Type B pancreatic cell (in vitro differentiated cells): ENCODE measurements around the gene SMYD3. TPM values are rescaled to one million over a fixed set of nuclear protein-coding genes. Genes with fewer than 3 reads are reported as not detected.

Experiments used
- DNase-seq: peaks from one replicate; pipeline ENCODE4 v3.0.0; 2021; ENCODE audit warnings: mixed read lengths; ENCODE audit not compliant: unreplicated experiment; ENCODE audit errors: extremely low spot score
- H3K27ac Mint-ChIP-seq: 2 replicates; pipeline ENCODE4 v1.8.0; 2021; ENCODE audit warnings: mild to moderate bottlenecking, mixed read lengths
- H3K27me3 Mint-ChIP-seq: 2 replicates; pipeline ENCODE4 v1.8.0; 2021; ENCODE audit warnings: mixed read lengths
- H3K36me3 Mint-ChIP-seq: 2 replicates; pipeline ENCODE4 v1.8.0; 2021; ENCODE audit warnings: mixed read lengths
- H3K4me1 Mint-ChIP-seq: one replicate; pipeline ENCODE4 v1.8.0; 2021; ENCODE audit warnings: mixed read lengths; ENCODE audit not compliant: unreplicated experiment
- H3K4me3 Mint-ChIP-seq: 2 replicates; pipeline ENCODE4 v1.8.0; 2021; ENCODE audit warnings: mild to moderate bottlenecking, mixed read lengths
- H3K9me3 Mint-ChIP-seq: 2 replicates; pipeline ENCODE4 v1.8.0; 2021; ENCODE audit warnings: mixed read lengths
- total RNA-seq: library from RNA; stranded (reverse); gene quantifications from 2 replicates; pipeline ENCODE4 v1.2.1, GENCODE V29; 2021; ENCODE audit warnings: low replicate concordance
- TF ChIP-seq, protein P1 (sequence below): fragments of 200-600 bp; sonication (generic); conservative IDR thresholded peaks from 2 replicates; pipeline ENCODE4 v1.5.0; 2021; ENCODE audit warnings: antibody characterized with exemption, mild to moderate bottlenecking

The SMYD3 gene
- total RNA-seq, 1 donor from 2014 or later, result 19.4 TPM

DNA sequence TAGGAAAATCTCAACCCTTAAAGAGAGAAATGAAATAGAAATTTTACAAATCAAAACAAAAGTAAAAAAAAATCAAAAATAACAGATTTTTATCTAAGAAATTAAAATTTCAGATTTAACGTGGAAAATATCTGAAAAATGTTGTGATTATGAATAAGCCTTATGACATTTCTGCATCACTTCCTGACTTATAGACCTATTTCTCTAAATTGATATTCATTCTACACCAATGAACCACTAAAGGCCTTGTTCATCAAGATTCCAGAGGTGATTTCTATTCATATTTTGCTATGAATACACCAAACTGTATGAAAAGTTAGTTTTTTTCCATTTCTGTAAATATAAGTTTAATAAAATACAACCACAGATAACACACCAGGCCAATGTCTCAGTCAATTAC lies 261.5 kb downstream of the SMYD3 start:
- Mint-ChIP-seq H3K36me3 (no peaks in the 10 kb centered on the region), H3K27me3 (no peaks in the 10 kb centered on the region), H3K27ac (no peak overlapping the region), H3K4me1 (no peaks in the 10 kb centered on the region), H3K9me3 (no peaks in the 10 kb centered on the region), H3K4me3 (no peak overlapping the region)
- TF ChIP-seq, protein P1, sequence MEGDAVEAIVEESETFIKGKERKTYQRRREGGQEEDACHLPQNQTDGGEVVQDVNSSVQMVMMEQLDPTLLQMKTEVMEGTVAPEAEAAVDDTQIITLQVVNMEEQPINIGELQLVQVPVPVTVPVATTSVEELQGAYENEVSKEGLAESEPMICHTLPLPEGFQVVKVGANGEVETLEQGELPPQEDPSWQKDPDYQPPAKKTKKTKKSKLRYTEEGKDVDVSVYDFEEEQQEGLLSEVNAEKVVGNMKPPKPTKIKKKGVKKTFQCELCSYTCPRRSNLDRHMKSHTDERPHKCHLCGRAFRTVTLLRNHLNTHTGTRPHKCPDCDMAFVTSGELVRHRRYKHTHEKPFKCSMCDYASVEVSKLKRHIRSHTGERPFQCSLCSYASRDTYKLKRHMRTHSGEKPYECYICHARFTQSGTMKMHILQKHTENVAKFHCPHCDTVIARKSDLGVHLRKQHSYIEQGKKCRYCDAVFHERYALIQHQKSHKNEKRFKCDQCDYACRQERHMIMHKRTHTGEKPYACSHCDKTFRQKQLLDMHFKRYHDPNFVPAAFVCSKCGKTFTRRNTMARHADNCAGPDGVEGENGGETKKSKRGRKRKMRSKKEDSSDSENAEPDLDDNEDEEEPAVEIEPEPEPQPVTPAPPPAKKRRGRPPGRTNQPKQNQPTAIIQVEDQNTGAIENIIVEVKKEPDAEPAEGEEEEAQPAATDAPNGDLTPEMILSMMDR, result no peak
- DNase-seq, result no peak

DNA sequence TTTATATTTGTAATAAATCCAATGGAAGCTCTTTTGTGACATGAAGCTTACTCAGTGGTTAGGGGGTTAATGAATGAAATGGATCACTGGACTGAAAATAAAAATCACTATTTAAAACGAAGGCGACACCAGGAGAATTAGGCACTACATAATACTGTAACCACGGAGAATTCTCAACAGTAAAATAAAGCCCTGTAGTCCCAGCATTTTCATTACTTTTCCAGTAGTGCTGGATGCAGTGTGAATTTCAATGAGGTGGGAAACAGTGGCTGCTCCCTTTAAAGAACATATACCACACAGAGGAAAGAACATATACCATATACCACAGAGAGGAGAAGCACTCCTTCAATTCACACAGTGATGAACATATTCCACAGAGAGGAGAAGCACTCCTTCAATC lies 275.0 kb downstream of the SMYD3 start:
- TF ChIP-seq, protein P1, result no peak
- no peak overlapping the region for H3K27ac Mint-ChIP-seq
- H3K4me1 Mint-ChIP-seq, result no peaks in the 10 kb centered on the region
- H3K27me3 Mint-ChIP-seq, result no peaks in the 10 kb centered on the region
- H3K36me3 Mint-ChIP-seq, result no peaks in the 10 kb centered on the region
- DNase-seq, result no peak
- no peak overlapping the region for H3K4me3 Mint-ChIP-seq
- H3K9me3 Mint-ChIP-seq, result no peaks in the 10 kb centered on the region

DNA sequence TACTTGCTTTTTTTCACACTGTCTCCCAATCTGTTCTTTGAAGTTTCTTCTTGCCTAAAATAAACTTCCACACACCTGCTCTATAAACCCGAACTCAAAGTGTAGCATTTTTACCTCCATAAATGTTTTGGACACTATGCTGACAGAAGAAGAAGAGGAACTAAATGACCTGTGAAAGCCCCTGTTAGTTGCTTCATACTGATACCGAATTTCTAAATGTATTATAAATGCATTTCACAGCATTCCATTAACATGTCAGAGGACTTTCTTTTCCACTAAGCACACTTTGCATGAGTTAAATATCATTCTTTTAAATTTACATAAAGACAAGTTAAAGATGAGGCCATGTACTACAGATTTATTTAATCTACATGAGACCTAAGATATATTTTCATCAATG lies 281.0 kb downstream of the SMYD3 start:
- Mint-ChIP-seq H3K9me3 (no peaks in the 10 kb centered on the region), H3K4me1 (no peaks in the 10 kb centered on the region), H3K4me3 (no peak overlapping the region), H3K36me3 (no peaks in the 10 kb centered on the region), H3K27ac (no peak overlapping the region), H3K27me3 (no peaks in the 10 kb centered on the region)
- DNase-seq, result no peak
- TF ChIP-seq, protein P1, result no peak

DNA sequence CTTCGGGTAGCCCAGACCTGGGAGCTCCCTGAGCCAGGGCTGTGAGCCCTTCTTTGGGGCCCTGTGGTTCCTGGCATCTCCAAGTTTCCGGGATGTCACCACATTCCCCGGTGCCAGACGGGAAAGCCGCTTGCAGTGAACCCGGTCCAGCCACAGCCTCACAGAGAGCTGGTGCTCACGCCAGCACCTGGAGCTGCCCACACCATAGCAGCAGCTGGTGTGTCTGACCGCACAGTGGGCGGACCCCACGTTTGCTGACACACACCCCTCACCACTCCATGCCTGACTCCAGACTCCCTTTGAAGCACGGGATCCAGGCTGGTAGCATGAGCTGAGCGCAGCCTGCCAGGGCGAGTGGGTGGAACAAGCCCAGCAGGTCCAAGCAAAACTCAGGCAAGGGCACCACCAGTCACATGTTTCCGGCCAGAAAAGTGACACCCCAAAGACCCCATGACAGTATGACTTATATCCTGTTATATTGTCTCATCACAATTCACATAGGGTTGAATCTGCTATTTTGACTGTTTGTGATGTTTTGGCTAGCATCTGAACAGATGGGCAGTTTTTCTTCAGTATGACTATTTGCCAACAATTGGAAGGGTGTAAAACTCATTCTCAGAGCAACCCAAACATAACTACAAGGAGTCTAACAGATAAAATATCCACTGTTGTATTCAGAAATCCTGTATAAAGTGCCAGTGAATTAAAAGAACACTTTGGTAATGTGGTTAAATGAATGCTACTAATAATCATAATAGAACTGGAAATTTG lies 285.4 kb downstream of the SMYD3 start:
- Mint-ChIP-seq H3K27me3 (no peaks in the 10 kb centered on the region), H3K36me3 (no peaks in the 10 kb centered on the region), H3K4me3 (no peak overlapping the region), H3K4me1 (peaks cover 5% of the 10 kb centered on the region), H3K27ac (no peak overlapping the region), H3K9me3 (no peaks in the 10 kb centered on the region)
- DNase-seq, result no peak
- TF ChIP-seq, protein P1, result no peak

DNA sequence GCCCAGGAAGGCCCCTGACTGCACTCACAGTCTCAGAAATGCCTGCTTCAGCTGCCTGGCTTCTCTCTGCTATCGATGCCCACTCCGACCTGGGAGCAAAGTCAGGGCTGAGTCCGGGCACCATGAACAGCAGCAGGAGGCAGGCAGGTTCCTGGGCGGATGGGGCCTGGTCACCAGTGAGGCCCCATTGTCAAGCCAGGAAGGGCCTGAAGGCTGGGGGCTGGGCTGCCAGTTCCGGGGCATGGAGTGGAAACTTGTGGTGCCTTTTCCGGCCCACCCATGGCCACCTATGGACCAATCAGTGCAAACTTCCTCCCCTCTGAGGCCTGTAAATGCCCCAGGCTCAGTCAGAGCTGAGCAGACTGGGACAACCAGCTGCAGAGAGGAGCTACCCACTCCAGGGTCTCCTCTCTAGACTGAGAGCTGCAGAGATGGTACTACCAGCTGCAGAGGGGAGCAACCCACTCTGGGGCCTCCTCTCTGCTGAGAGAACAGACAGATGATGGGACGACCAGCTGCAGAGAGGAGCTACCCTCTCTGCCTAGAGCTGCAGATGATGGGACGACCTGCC lies 286.5 kb downstream of the SMYD3 start:
- Mint-ChIP-seq H3K27me3 (no peaks in the 10 kb centered on the region), H3K4me3 (no peak overlapping the region), H3K36me3 (no peaks in the 10 kb centered on the region), H3K27ac (no peak overlapping the region), H3K4me1 (peaks cover 5% of the 10 kb centered on the region), H3K9me3 (no peaks in the 10 kb centered on the region)
- TF ChIP-seq, protein P1, result no peak
- no peak for DNase-seq
